NK-92 (cell line): Measurements from ENCODE around the gene PRRC2A.
"Not testable (repeated sequence)": the region's sequence is repeated elsewhere in the genome, so short reads cannot be mapped to it uniquely, and the experiment has no call there.

ENCODE experiments used
- DNase-seq: peaks from one replicate; lab custom pipeline; 2025; ENCODE audit not compliant: unreplicated experiment; lab: John Stamatoyannopoulos, UW

Gene PRRC2A

GRCh38 chr6:31585491-31585890 is 35.0 kb upstream of the PRRC2A start:
- no peak for DNase-seq

GRCh38 chr6:31586008-31586407 is 34.5 kb upstream of the PRRC2A start, which contains the start of gene LST1:
TSS of gene LST1 (plus strand) at chr6:31586277. CDS start at chr6:31587300, 1,023 bp downstream.
- DNase-seq: no peak

- no peak for DNase-seq
Observed at GRCh38 chr6:31586599-31587281, 33.8 kb upstream of the PRRC2A start.

- DNase-seq: no peak
Observed at GRCh38 chr6:31587791-31588777, 32.4 kb upstream of the PRRC2A start.

GRCh38 chr6:31588871-31589650 is 31.5 kb upstream of the PRRC2A start:
- no peak for DNase-seq

GRCh38 chr6:31590691-31591090 is 29.8 kb upstream of the PRRC2A start:
- not testable (repeated sequence) for DNase-seq

- DNase-seq: no peak
Observed at GRCh38 chr6:31592396-31592771, 28.1 kb upstream of the PRRC2A start.

- DNase-seq: no peak
Observed at GRCh38 chr6:31597006-31597405, 23.5 kb upstream of the PRRC2A start.

- DNase-seq: no peak
Observed at GRCh38 chr6:31607317-31607716, 13.2 kb upstream of the PRRC2A start.

GRCh38 chr6:31609519-31610406 is 10.8 kb upstream of the PRRC2A start:
- DNase-seq: no peak

- no peak for DNase-seq
Observed at GRCh38 chr6:31610968-31611367, 9.5 kb upstream of the PRRC2A start.

GRCh38 chr6:31614075-31614619 is 6.4 kb upstream of the PRRC2A start:
- DNase-seq: no peak

- DNase-seq: no peak
Observed at GRCh38 chr6:31614684-31615578, 5.6 kb upstream of the PRRC2A start, which contains the start of gene AIF1. TSS of gene AIF1 (plus strand) at chr6:31615234. CDS start at chr6:31615330, 96 bp downstream.

- DNase-seq: no peak
Observed at GRCh38 chr6:31615748-31616147, 4.8 kb upstream of the PRRC2A start.

GRCh38 chr6:31617010-31617409 is 3.5 kb upstream of the PRRC2A start:
- DNase-seq: no peak

GRCh38 chr6:31619805-31620585 is 520 bp upstream of the PRRC2A start:
- peak; percentile 99 for DNase-seq

- DNase-seq: no peak
Observed at GRCh38 chr6:31621320-31621939, 915 bp downstream of the PRRC2A start.

GRCh38 chr6:31621991-31622390 is 1.5 kb downstream of the PRRC2A start:
- no peak for DNase-seq
